HG02588 (cell line): ENCODE measurements around the gene EXOSC3.
"Not testable (repeated sequence)": the region's sequence is repeated elsewhere in the genome, so short reads cannot be mapped to it uniquely, and the experiment has no call there.

Source experiments
- ATAC-seq: cut with Tn5 transposase; IDR thresholded peaks from one replicate; pipeline ENCODE4 v1.9.1; 2021; ENCODE audit warnings: mild to moderate bottlenecking, moderate library complexity; ENCODE audit not compliant: unreplicated experiment

The EXOSC3 gene

DNA sequence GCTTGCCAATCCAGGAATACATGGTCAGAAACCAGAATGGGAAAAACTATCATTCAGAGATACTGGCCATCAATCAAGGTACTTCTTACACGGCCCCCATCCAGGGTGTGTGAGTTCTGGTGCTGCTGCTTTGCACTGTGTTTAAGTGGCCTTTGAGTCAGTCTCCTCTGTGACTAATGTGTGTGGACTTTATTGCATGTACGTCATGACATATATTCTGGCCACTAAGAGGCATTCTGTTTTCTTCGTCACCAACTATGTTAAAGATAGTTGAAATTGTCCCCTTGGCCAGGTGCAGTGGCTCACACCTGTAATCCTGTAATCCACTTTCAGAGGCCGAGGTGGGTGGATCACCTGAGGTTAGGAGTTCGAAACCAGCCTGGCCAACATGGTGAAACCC lies 8.5 kb downstream of the EXOSC3 start:
- ATAC-seq = no peak

DNA sequence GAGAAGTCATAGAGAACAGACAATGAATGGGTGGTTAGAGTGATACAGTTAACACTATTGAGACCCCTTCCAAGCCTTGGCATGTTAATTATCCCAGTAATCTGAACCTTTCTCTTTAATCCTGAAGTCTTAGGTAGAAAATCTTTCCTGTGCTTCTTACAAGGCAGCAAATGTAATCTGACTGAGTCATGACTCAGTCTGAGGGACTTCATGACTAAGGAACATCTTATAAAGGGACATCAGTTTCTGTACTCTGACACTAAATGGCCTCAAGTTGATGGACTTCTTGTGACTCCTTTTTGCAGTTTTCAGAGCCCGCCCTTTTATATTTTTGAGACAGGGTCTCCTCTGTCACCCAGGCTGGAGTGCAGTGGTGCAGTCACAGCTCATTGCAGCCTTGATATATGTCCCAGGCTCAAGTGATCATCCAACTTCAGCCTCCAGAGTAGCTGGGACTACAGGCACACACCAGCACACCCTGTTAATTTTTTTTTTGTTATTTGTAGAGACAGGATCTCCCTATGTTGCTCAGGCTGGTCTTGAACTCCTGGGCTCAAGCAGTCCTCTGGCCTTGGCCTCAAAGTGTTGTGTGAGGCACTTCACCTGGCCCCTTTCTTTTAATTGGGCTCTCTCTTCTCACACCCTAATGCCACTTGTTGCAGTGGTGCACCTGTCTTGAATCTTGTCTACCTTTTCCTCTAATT lies 9.5 kb downstream of the EXOSC3 start:
- ATAC-seq = no peak

DNA sequence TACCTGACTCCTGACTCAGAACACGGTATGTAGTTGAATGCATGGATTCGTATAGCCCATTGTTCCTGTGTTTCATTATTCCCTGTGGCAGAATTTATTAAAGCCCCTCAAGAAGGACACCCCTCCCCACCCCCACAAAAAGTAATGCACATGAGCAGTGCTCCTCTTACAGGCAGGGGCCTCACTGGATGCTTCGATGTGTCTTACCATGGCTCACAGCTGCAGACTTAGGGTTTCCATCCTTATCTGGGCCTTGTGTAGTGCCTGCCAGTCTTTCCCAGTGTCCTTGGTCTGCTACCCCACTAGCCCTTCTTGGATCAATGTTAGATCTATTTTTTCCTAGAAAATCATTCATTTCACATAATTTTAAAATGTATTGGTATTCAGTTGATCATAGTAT lies 14.9 kb downstream of the EXOSC3 start:
- ATAC-seq = no peak

DNA sequence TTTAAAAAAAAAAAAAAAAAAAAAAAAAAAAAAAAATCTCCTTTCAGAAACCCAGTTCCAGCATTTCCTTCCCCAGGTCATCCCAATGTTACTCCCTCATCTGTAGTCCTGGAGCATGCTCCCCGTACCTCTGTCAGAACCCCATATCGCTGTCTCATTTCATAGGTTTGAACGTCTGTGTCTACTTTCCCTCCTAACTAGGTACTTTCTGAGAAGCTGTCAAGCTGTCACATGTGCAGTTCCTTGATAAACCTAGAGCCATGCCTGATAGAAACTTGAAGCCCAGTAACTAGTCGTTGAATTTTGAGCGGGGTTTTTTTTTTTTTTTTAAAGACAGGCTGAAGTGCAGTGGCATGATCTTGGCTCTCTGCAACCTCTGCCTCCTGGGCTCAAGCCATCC lies 15.6 kb downstream of the EXOSC3 start:
- no peak for ATAC-seq

DNA sequence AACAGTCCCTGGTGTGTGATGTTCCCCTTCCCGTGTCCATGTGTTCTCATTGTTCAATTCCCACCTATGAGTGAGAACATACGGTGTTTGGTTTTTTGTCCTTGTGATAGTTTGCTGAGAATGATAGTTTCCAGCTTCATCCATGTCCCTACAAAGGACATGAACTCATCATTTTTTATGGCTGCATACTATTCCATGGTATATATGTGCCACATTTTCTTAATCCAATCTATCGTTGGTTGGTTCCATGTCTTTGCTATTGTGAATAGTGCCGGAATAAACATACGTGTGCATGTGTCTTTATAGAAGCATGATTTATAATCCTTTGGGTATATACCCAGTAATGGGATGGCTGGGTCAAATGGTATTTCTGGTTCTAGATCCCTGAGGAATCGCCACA lies 19.6 kb downstream of the EXOSC3 start:
- ATAC-seq = not testable (repeated sequence)

DNA sequence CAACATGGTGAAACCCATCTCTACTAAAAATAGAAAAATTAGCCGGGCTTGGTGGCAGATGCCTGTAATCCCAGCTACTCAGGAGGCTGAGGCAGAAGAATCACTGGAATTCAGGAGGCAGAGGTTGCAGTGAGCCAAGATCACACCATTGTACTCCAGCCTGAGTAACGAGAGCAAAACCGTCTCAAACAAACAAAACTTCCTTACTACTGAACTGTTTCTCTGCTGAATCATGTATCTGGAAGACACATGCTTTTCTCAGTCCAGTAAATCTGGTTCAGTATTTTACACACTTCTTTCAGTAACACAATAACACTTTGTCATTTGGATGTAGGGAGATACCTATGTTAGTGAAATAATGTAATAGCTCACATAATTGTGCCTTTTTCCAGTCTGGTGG lies 23.4 kb downstream of the EXOSC3 start:
- ATAC-seq = no peak

DNA sequence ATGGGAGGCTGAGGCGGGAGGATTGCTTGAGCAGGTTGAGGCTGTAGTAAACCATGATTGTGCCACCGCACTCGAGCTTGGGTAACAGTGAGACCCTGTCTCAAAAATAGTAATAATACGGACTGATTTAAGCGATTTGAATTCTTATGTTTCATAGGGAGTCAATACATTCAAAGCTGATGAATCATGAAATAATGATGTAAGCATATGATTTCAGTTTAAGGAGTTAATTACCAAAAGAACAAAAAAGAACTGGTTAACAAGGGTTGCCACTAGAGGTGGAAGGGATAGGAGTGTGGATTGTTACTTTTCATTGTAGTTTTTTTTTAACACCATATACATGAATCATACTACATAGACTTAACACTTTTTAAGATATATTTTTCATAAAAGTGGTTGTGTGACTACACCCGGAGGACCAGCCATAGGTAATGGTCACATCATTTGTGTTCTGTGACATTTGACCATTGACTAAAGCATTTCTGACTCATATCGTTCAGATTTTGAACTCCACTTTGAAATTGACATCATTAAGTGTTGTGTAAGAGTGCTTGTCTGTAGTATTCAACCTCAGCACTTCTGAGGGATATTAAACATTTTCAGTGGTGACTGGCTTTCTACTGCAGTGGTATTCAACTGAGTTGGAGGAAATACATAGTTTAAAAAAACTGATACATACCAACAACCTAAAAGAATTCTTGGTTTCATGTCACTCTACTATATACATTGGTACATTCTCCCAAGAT lies 24.3 kb downstream of the EXOSC3 start:
- no peak for ATAC-seq

DNA sequence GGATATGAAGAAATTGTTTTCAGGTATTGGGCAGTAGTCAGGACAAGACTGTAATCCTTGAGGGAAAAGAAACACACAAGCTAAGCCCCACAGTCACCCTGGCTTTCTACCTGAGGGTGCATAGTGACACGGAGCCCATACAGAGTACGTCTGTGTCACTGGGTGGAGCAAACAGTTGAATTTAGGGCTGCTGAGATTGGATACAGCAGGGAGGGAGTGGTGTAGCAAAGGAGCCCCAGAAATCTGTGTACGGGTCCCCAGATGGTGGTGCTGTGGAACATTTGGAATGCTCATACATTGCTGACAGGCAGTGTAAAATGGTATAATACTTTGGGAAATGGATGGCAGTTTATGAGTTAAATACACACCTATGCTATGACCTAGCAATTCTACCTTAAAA lies 26.1 kb downstream of the EXOSC3 start:
- no peak for ATAC-seq

DNA sequence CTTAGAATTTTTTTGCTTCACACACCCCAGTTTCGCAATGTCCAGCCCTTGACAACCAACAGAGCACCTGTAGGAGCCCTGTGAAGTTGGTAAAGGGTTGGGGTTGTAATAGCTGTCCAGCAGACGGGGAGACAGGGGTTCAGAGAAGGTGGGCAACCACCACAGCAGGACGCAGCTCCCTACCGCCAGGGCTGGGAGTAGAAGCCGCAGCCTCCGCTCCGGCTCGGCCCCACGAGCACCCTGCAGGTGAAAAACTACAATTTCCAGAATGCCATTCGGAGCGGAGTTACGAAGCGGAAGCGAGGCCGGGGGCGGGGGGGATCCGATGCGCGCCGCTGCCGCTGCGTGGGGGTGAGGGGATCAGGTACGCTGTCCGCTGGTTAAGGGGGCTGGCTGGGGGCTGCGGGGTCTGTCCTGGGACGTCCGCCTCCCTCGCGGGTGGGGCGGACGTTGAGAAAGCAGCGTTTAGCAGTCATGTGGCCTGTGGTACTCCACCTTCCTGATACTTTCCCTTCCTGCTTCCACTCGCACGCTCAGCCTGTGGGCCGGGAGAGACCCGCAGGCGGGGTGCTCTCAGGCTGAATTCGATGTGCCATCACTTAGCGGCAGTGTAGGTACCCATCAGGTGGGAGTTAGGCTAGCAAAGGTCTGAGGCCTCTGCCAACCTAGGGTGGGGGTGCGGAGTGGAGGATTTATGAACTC lies 31.2 kb downstream of the EXOSC3 start, which contains the start of gene TRMT10B:
TRMT10B (plus strand) TSS at position 317 of the 702 bp plus-strand sequence. CDS start 8,127 bp downstream, outside the sequence.
- ATAC-seq = peak; percentile 69

DNA sequence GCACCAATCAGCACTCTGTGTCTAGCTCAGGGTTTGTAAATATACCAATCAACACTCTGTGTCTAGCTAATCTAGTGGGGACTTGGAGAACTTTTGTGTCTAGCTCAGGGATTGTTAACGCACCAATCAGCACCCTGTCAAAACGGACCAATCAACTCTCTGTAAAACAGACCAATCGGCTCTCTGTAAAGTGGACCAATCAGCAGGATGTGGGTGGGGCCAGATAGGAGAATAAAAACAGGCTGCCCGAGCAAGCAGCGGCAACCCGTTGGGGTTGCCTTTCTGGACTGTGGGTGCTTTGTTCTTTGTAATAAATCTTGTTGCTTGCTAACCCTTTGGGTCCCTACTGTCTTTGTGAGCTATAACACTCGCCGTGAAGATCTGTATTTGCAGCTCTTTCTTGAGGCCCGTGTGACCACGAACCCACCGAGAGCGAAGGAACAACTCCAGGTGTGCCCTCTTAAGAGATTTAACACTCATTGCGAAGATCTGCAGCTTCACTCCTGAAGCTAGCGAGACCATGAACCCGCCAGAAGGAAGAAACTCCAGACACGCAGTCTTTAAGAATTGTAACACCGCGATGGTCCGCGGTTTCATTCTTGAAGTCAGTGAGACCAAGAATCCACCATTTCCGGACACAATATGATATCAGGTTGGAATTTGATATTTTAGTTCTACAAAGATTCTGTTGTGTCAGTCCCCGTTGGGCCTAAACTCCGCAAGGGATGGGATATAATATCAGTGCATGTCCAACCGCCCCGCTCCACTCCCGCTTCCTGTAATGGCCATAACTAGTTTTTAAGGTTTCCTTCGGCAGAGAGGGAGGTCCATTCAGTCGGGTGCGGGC lies 32.0 kb downstream of the EXOSC3 start:
- ATAC-seq = no peak

DNA sequence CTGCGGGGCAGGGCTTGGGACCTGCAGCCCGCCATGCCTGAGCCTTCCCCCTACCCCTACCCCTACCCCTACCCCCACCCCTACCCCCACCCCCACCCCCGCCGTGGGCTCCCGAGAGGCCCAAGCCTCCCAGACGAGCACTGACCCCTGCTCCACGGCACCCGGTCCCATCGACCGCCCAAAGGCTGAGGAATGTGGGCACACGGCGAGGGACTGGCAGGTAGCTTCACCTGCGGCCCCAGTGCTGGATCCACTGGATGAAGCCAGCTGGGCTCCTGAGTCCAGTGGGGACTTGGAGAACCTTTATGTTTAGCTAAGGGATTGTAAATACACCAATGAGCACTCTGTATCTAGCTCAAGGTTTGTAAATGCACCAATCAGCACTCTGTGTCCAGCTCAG lies 32.8 kb downstream of the EXOSC3 start:
- ATAC-seq = not testable (repeated sequence)

DNA sequence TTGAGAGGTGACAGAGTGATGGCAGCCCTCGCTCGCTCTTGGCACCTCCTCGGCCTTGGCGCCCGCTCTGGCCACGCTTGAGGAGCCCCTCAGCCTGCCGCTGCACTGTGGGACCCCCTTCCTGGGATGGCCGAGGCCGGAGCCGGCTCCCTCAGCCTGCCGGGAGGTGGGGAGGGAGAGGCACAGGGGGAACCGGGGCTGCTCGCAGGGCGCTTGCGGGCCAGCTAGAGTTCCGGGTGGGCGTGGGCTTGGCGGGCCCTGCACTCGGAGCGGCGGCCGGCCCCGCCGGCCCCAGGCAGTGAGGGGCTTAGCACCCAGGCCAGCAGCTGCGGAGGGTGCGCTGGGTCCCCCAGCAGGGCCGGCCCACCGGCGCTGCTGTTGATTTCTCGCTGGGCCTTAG lies 33.2 kb downstream of the EXOSC3 start:
- not testable (repeated sequence) for ATAC-seq

DNA sequence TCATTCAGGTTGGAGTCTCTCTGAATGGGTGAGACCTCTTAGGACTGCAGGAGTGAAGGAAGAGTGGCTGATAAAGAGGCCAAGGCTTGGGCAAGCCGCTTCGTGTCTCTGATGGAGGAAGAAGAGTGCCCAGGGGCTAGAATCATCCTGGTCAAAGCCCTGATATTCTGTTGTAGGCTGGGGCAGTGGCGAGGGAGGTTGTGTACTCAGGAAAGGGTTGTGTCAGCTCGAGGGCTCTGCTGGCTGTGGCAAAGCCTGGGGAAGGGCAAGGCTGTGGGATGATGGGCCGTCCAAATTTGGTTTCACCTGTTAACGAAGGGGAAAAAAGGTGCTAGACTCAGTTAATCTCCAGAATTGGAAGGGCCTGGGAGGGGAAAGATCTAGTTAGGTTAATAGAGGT lies 33.7 kb downstream of the EXOSC3 start:
- ATAC-seq = no peak

DNA sequence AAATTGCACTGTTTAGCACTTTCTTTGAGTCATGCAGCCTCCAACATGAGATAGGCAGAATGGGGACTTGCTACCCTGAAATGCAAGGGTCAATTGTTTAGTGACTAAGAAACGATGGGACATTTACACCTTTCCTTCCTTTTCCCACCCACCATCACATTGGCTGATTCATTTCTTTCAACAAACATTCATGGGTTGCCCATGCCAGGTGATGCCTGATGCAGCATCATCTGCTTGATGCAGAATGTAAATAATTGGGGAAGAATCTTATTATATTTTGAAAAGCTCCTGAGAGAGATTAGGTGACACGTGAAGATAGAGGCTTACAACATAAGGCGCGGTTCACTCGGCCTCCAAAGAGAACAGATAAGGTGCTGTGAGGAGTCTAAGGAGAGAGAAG lies 35.7 kb downstream of the EXOSC3 start:
- ATAC-seq = no peak

DNA sequence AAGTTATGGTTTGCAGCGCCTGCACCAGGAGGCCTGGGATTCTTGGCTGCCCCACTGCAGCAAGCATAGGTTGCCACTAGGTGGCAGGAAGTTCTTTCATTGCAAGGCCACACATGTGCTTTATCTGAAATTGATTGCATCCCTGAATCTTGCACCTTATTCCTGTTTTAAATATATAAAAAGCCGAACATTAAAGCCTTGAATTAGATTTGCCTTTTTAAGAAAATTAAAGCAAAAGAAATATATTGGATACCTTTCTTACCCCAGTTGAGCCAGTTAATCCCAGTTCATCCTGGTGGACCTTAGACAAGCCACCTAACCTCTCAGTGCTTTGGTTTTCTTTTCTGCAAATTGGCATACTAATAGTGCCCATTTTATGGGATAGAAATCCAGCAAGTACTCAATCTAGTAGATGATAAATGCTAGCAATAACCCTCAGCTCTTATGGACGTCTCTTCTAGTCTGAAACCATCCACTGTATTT lies 37.6 kb downstream of the EXOSC3 start:
- ATAC-seq = no peak

DNA sequence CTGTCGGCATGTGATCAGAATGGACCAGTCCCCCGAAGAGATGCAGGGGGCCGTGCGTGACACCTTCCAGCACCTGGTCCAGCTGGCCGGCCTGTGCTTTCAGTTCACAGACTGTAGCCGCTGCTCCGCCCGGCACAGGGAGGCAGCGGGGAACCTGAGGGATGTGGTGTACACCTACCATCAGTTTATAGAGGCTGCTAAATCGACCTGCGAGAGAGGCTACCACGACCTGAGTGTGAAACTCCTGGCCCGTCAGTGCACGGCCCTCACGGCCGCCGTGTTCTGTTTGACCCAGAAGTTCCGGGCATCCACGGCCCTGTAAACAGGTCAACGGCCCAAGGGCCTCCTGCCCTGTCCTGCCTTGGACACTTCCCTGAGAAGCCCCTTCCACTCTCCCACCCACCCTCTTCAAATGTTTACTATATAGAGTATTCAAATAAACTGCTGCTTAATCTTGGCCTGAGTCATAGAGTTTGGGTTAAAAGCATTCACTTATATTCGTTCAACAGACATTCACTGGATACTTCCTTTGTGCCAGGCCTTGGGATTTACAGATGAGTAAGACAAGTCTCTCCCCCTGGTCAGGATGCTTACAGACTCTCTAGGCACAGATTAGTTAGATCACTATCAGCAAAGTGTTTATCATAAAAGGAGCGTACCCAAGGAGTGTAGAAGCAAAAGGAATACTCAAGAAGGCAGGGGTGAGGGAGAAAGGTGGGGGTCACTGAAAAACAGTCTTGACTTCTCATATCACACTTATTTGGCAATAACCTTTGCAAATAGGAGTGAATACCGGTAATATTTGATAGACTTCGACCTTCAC lies 38.2 kb downstream of the EXOSC3 start:
- no peak for ATAC-seq

DNA sequence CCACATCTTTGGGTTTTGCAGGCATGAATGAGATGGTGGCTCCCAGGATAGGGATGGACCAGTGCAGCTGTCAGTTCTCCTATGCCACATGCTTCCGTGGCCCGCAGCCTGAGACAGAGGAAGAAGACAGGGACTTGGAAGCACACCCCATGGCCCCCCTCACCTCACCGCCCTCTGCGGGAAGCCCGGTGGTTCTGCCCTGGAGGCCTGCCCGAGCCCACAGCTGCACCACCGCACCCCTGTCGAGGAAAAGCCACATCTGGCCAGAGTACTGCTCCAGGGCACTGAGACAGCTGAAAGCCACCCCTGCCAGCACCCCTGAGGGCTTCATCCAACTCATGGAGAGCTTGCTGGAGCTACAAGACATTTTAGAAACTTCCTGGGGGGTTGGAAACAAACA lies 38.9 kb downstream of the EXOSC3 start:
- no peak for ATAC-seq

DNA sequence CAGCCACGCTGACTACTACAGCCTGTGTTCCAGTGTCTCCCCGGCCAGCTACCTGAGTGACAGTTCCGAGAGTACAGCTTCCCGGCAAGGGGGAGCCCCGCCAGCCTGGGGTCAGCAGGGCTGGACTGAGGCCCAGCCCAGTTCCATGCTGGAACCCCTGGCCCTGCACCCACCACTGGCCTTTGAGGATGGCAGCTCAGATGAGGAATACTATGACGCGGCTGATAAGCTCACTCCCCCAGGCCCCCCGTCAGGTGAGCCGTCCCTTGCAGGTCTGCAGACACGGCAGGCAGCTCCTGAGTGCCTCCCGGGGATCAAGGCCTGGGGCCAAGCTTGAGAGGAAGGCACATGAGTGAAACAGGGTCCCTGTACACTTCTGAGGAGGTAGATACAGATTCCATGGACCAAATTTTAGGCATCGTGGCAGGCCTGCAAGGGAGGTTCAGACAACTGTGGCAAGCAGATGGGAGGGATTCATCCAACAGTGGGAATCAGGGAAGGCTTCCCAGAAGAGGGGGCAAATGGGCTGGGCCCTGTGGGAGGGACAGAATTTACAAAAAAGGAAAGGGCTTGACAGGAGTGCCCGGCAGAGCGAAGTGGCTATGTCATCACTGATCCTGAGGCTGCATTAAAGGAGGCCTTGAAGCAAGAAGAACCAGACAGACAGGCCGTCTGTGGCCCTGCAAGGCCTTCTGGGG lies 44.1 kb downstream of the EXOSC3 start:
- no peak for ATAC-seq

DNA sequence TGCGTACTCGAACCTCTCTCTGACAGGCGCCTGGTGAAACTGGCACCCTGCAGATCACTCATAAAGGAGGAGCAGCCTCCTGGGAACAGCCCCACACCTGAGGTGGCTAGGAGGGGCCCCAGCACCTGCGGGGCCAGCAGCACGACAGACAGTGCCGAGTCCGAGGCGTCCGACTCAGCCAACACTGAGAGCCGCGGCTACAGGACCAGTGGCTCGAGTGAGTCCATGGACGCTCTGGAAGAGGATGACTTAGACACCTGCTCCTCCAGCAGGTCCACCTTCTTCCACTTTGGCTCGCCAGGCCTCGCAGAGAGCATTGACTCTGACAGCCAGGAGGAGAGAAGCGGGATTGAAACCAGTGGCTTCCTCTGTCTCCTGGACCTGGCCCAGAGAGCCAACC lies 44.7 kb downstream of the EXOSC3 start:
- ATAC-seq = no peak
